CD4-positive, alpha-beta T cell treated with Interleukin-17A for 4 hours (primary cell): ENCODE measurements around the gene CCNO.

Experiments used
- DNase-seq: peaks from one replicate; pipeline ENCODE4 v3.0.0-alpha.2; 2020; ENCODE audit warnings: mixed read lengths

Gene CCNO

DNA sequence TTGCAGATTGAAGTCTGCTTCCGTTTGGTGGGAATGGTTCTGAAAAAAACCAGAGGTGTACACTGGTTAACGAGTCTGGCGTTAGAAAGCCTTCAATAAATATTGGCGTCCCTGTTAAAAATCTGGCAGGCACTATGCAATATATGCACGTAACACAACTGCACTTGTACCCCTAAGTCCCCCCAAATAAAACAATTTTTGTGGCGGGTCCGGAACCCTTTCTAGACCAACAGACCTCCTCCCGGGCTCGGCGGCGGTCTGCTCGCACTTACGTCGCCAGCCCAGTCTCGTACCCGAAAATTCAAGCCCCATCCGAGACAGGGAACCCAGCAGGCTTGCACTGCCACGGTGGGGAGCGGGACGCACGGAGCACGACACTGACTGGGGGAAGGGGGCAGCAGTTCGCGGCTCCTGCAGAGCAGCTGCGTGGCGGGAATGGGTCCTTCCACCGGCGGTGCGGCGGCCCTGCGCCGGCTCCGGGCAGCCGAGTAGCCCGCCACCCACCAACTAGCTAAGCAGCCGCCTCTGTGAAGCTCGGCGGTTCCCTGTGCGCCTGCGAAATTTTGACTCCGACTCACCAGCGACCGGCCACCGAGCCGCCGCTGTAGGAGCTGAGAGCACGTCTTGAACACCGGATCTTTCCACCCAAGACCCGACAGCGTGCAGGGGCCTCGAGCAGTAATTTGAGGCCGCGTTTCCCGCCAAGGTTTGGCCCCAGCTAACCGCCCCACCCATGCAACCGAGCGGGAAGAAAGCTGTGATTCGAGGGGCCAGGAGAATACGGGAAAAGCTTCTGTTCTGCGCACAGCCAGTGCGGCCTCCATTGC is 10.2 kb downstream of the CCNO start:
- peak; percentile 26 for DNase-seq

DNA sequence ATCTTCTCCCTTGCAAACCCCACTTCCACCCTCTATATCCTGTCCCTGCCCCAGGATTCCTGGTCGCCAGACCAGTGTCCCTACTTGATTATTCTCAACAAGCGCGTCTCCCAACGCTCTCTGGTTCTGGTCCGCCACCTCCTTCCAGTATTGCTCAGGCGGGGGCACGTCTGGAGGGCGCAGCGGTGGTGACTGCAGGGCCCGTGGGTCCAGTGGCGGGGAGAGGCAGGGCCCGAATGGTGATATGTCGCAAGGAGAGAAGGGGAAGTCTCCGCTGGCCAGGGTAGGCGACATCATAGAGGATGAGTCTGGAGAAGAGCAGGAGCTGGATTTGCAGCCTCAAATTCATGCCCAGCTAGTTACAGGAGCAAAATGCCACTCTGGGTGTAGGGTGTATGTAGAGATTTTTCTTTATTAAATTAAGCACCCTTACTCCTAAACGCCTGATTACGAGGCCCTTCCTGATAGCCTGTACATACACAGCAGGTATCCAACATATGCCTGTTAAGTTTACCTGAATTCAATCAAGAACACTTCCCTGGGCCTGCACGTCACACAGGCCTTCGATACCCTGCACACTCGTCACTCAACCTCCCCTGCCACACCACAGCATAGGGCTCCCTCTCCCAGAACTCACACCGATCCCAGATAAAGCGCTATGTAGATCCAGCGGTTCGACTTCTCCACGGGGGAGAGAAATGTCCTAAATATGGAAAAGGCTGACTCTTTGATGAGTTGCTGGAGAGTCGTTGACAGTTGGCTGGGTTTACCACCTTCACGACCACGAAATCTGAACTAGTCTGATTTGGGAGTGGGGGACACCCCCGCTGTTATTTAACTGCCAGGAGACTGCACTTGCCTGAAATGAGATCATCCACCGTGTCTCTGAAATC is 11.1 kb downstream of the CCNO start:
- no peak for DNase-seq

DNA sequence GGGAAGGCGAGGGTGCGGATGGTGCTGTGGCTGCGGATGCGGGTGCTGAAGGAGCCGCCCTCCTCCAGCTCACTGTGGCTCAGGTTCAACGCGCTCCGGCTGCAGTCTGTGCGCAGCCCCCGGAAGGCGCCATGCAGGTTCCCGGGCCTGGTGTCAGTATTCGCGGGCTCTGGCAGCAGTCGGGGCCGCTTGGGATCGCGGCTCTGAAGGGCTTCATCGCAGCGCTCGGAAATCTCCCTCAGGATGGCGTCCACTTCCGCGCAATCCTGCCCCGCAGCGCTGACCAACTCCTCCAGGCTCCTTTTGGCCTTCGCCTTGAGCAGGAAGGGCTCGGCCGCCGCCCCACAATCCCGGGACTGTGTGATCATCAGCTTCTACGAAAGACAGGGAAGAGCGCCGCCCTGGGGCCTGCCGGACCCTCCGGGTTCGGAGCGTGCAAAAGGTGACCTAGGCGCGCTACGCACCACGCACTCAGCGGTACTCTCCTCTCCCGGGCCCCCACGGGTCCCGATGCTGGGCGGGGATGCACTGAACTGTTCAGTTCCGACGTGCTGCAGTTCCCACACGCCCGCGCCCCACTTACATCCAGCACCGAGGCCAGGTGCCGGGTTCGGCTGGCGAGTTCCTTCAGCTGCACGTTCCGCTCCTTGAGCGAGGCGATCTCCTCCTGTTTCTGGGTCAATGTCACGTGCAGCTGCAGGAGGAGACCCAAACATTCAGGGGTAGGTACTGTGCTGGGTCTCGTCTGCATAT is 12.8 kb downstream of the CCNO start:
- peak; percentile 17 for DNase-seq

DNA sequence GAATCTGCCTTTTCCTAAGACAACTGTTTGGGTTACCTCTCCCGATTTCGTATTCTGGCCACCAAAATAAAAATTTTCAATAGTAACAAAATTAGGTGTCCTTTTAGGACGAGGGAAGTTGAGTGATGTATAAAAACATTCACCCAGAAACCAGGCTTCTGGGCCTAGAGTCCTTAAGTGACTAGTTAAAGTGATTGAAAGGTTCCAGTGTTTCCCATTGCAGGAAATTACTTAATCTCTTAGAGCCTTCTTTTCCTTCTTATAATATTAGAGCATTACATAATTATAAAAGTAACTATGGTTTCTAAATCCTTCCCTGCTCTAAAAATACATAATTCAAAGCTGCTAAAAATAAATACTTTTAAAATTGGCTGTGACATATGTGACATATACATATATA is 13.6 kb downstream of the CCNO start:
- DNase-seq: no peak

DNA sequence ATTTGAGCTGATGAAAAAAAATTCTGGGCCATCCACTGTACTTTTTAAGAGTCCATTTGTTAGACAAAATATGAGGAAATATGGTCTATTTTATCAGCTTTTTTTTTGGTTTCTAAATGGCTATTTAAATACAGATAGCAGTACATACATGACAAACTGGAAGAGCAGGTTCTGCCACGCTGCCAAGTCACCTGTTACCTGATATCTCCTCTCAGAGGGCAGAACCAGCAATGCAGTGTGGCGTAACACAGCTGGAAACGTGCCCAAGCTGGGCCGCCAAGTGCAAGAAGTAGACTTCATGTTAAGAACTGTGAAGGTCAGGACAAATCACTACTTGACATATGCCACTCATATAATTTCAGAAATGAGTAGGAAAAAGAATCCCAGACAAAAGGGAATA is 14.4 kb downstream of the CCNO start:
- DNase-seq: no peak

DNA sequence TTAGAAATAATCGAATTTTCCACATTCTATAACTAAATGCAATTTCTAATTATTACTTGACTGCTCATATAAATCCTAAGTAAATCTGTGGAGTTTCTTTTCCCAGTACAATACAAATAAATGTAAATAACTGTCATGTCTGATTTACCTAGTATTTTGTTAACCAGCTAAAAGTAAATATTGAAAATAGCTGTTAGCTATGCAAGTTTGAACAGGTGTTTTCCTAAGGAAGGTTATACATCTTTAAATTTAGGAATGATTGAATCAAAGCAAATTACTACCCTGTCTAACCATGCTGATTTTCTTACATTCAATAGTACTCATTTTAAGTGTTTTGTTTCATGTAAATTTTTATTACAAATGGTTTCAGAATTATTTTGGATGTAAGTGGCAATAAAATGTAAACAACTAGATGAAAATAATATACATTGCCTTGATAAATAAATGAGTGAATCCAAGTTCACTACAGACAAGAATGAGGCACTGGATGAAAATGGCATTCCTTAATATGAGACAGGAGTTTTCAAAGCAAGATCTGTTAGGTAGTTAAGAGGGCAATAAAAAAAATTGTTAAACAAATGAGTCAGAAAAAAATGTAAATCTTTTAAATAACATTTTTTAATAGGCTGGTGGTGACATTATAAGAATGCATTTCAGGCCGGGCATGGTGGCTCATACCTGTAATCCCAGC is 22.1 kb downstream of the CCNO start:
- no peak for DNase-seq

DNA sequence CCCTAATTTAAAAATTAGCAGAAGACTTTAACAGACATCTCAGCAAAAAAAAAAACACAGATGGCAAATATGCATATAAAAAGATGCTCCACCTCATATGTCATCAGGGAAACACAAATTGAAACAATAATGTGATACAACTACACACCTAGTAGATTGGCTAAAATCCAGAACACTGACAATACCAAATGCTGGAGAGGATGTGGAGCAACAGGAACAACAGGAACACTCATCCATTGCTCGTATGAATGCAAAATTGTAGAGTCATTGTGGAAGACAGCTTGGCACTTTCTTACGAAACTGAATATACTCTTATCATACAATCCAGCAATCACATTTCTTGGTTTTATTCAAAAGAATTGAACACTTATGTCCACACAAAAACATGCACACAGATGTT is 28.4 kb downstream of the CCNO start:
- DNase-seq: no peak

DNA sequence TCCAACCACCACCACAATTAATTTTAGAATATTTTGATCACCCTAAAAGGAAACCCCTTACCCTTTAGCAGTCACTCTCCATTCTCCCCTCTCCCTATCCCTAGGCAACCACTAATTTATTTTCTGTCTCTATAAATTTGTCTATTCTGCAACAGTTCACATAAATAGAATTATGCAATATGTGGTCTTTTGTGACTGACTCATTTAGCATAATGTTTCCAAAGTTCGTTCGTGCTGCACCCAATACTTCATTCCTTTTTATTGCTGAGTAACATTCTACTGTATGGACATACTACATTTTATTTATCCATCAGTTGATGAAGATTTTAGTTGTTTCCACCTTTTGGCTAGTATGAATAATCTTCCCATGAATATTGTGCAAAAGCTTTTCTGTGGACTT is 42.2 kb downstream of the CCNO start:
- DNase-seq: no peak

DNA sequence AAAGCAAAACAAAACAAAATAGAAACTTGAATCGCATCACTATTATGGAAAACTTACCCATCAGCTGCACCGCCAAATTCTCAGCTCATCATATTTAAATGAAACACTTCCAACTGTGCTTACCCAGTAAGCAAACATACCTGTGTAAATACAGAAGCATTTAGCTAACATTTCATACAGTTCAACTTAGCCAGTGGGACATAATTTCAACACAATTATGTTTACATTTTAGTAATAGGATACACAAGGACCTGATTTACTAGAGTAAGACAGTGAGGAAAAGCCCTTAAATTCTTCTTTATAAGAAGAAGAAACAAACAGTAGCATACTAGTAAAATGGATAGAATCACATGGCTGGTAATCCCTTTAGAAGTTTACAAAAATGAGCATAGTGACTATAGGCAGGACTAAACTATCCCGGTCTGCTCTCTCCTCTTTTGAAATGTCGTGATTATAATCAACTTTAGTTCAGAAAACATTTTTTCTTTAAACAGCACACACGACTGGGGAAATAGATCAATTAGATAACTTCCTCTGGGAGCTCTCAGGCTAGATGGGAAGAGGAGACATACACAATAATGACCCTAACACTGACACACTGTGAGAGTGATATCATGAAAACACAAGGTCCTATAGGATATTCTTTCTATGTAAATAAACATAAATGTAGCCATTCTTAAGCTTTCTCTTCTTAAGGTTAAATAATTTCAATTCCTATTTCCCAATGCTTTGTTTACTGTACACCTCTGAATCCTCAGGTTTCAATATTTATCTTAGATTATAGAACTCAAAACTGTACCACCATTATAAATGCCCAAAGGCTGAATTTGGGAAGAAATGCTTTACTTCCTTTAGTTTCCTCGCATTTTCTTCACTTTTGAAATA is 44.5 kb downstream of the CCNO start:
- no peak for DNase-seq

DNA sequence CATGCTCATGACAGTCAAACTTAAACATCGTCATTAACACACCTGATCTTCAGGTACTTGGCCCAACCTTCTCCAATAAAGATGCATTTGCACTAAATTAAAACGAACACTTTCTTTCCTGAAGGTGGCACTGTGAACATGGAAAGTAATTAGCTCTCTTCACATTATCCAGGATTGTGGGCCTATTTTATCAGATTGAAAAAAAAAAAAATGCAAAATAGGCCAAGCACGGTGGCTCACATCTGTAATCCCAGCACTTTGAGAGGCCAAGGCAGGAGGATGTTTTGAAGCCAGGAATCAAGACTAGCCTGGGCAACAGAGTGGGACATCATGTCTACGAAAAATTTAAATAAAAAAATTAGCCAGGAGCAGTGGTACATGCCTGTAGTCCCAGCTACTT is 46.0 kb downstream of the CCNO start:
- no peak for DNase-seq
